Fibroblast of gingiva (primary cell): ENCODE data around the gene LCE5A.
A peak's percentile ranks its signal among the peaks of the same experiment; 100 is the strongest.
"Not testable (repeated sequence)": the region's sequence is repeated elsewhere in the genome, so short reads cannot be mapped to it uniquely, and the experiment has no call there.

Experiments
- DNase-seq: peaks from one replicate; pipeline ENCODE4 v3.0.0-alpha.2; 2011; ENCODE audit warnings: low read depth

Gene LCE5A

GRCh38 chr1:152510503-152510902, at the start of gene LCE5A:
Gene LCE5A (plus strand): TSS chr1:152510803. CDS start chr1:152511535, 732 bp downstream.
- DNase-seq: no peak

GRCh38 chr1:152461544-152461943, 49.1 kb upstream of the LCE5A start:
- DNase-seq: peak; percentile 49

- no peak for DNase-seq
Observed at GRCh38 chr1:152462636-152463035, 48.0 kb upstream of the LCE5A start.

- DNase-seq: no peak
Observed at GRCh38 chr1:152466217-152466616, 44.4 kb upstream of the LCE5A start.

- no peak for DNase-seq
Observed at GRCh38 chr1:152473887-152474537, 36.6 kb upstream of the LCE5A start.

GRCh38 chr1:152479792-152480595, 30.6 kb upstream of the LCE5A start:
- DNase-seq: no peak

GRCh38 chr1:152481869-152482664, 28.5 kb upstream of the LCE5A start:
- no peak for DNase-seq

- DNase-seq: no peak
Observed at GRCh38 chr1:152486400-152487006, 24.1 kb upstream of the LCE5A start.

- no peak for DNase-seq
Observed at GRCh38 chr1:152487871-152488270, 22.7 kb upstream of the LCE5A start.

GRCh38 chr1:152491537-152491936, 19.1 kb upstream of the LCE5A start:
- DNase-seq: not testable (repeated sequence)

- no peak for DNase-seq
Observed at GRCh38 chr1:152495066-152495675, 15.4 kb upstream of the LCE5A start.

GRCh38 chr1:152497273-152497672, 13.3 kb upstream of the LCE5A start:
- DNase-seq: no peak

GRCh38 chr1:152501704-152502103, 8.9 kb upstream of the LCE5A start:
- no peak for DNase-seq

GRCh38 chr1:152502496-152503180, 8.0 kb upstream of the LCE5A start:
- DNase-seq: no peak

GRCh38 chr1:152505083-152505482, 5.5 kb upstream of the LCE5A start:
- DNase-seq: no peak

- DNase-seq: no peak
Observed at GRCh38 chr1:152506899-152507498, 3.6 kb upstream of the LCE5A start.

GRCh38 chr1:152511596-152511995, 993 bp downstream of the LCE5A start:
- no peak for DNase-seq

GRCh38 chr1:152513081-152513480, 2.5 kb downstream of the LCE5A start:
- DNase-seq: no peak

GRCh38 chr1:152514715-152515433, 4.3 kb downstream of the LCE5A start:
- no peak for DNase-seq

- no peak for DNase-seq
Observed at GRCh38 chr1:152515434-152515783, 4.8 kb downstream of the LCE5A start.
